SU-DHL-6 (cell line): ENCODE results near the gene GPHN.

ENCODE experiments used
- EZH2phosphoT487 ChIP-seq: fragments of 200-600 bp; sonication (generic), shearing (Covaris generic); conservative IDR thresholded peaks from 2 replicates; pipeline ENCODE4 v1.6.1; 2018; ENCODE audit warnings: mild to moderate bottlenecking, antibody characterized with exemption, low read length, moderate library complexity, mixed read lengths
- TF ChIP-seq, protein P1 (sequence below): fragments of 200-600 bp; sonication (generic); IDR thresholded peaks from one replicate; pipeline ENCODE4 v1.5.1; 2017; ENCODE audit warnings: antibody characterized with exemption, mild to moderate bottlenecking, low read length, moderate library complexity; ENCODE audit not compliant: insufficient read depth, poor library complexity, severe bottlenecking

- TF ChIP-seq, protein P1, sequence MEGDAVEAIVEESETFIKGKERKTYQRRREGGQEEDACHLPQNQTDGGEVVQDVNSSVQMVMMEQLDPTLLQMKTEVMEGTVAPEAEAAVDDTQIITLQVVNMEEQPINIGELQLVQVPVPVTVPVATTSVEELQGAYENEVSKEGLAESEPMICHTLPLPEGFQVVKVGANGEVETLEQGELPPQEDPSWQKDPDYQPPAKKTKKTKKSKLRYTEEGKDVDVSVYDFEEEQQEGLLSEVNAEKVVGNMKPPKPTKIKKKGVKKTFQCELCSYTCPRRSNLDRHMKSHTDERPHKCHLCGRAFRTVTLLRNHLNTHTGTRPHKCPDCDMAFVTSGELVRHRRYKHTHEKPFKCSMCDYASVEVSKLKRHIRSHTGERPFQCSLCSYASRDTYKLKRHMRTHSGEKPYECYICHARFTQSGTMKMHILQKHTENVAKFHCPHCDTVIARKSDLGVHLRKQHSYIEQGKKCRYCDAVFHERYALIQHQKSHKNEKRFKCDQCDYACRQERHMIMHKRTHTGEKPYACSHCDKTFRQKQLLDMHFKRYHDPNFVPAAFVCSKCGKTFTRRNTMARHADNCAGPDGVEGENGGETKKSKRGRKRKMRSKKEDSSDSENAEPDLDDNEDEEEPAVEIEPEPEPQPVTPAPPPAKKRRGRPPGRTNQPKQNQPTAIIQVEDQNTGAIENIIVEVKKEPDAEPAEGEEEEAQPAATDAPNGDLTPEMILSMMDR, result no peak
- TF ChIP-seq EZH2phosphoT487, result no peak
Observed at GRCh38 chr14:66881596-66881995, 373.6 kb downstream of the GPHN start.
